ENCODE data around the gene GABRB2. TPM values are rescaled to one million over a fixed set of nuclear protein-coding genes. Genes with fewer than 3 reads are reported as not detected.
"Not testable (repeated sequence)": the region's sequence is repeated elsewhere in the genome, so short reads cannot be mapped to it uniquely, and the experiment has no call there.

GABRB2 gene
- total RNA-seq, 1 donor from 2014 or later, result not detected

DNA sequence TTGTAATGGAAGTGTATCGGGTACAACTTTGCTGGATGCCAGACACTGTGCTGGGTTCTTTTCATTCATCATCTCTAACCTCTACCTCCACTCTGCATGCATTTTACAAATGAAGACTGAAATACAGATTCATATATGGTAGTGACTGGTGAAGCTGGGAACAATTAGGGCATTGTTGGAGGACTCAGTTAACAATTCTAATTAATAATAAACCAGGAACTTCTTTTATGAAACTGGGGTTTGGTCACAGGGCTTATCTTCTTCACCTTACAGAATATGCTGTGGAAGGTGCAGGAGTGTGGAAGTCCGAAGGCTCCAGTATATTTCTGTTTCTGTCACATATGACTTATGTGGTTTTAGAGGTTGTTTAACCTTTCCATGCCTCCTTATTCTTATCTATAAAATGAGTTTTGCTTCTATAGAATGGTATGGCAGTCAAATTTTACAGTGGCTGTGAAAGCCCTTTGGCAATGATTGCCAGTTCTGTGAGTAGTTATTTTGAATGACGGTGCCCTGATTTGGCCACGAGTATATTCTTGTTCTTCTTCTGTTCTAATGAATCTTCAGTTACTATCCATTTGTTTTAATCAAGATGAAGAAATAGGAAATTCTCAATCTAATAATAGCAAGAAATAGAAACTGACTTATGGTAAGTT, 284.7 kb downstream of the GABRB2 start:
- no peak overlapping the region for H3K4me3 ChIP-seq (ENCODE audit: low read depth, low read length)
- TF ChIP-seq CTCF (IDR thresholded peaks at IDR 0.05; ENCODE audit: insufficient read depth, low read length, severe bottlenecking), result no peak
- no peaks in the 10 kb centered on the region for H3K36me3 ChIP-seq (ENCODE audit: control insufficient read depth, insufficient read depth, low read length)
- H3K27me3 ChIP-seq (ENCODE audit: control insufficient read depth, insufficient read depth, low read length), result no peaks in the 10 kb centered on the region
- FAIRE-seq (no peak), DNase-seq (ENCODE audit: low read depth) (no peak)

GRCh38 chr5:161258438-161258837, 288.1 kb downstream of the GABRB2 start:
- Histone ChIP-seq H3K27me3 (ENCODE audit: control insufficient read depth, insufficient read depth, low read length) (no peaks in the 10 kb centered on the region), H3K36me3 (ENCODE audit: control insufficient read depth, insufficient read depth, low read length) (no peaks in the 10 kb centered on the region), H3K4me3 (ENCODE audit: low read depth, low read length) (no peak overlapping the region)
- TF ChIP-seq CTCF (IDR thresholded peaks at IDR 0.05; ENCODE audit: insufficient read depth, low read length, severe bottlenecking), result no peak
- DNase-seq (ENCODE audit: low read depth) (no peak), FAIRE-seq (no peak)

GRCh38 chr5:161256957-161257356, 289.6 kb downstream of the GABRB2 start:
- DNase-seq (ENCODE audit: low read depth) (no peak), FAIRE-seq (no peak)
- Histone ChIP-seq H3K36me3 (ENCODE audit: control insufficient read depth, insufficient read depth, low read length) (no peaks in the 10 kb centered on the region), H3K4me3 (ENCODE audit: low read depth, low read length) (no peak overlapping the region), H3K27me3 (ENCODE audit: control insufficient read depth, insufficient read depth, low read length) (no peaks in the 10 kb centered on the region)
- no peak for TF ChIP-seq CTCF (IDR thresholded peaks at IDR 0.05; ENCODE audit: insufficient read depth, low read length, severe bottlenecking)

GRCh38 chr5:161252955-161253354, 293.6 kb downstream of the GABRB2 start:
- not testable (repeated sequence) for DNase-seq (ENCODE audit: low read depth); H3K36me3 ChIP-seq (ENCODE audit: control insufficient read depth, insufficient read depth, low read length); H3K27me3 ChIP-seq (ENCODE audit: control insufficient read depth, insufficient read depth, low read length); FAIRE-seq; H3K4me3 ChIP-seq (ENCODE audit: low read depth, low read length)

- DNase-seq (ENCODE audit: low read depth) (no peak), FAIRE-seq (no peak)
- no peak for TF ChIP-seq CTCF (IDR thresholded peaks at IDR 0.05; ENCODE audit: insufficient read depth, low read length, severe bottlenecking)
Measured at GRCh38 chr5:161246749-161247148, 299.8 kb downstream of the GABRB2 start.

GRCh38 chr5:161245846-161246245, 300.7 kb downstream of the GABRB2 start:
- not testable (repeated sequence) for H3K36me3 ChIP-seq (ENCODE audit: control insufficient read depth, insufficient read depth, low read length); H3K4me3 ChIP-seq (ENCODE audit: low read depth, low read length); FAIRE-seq; H3K27me3 ChIP-seq (ENCODE audit: control insufficient read depth, insufficient read depth, low read length); DNase-seq (ENCODE audit: low read depth)

More at GRCh38 chr5:161246749-161247148, 299.8 kb downstream of the GABRB2 start:
- Histone ChIP-seq H3K36me3 (ENCODE audit: control insufficient read depth, insufficient read depth, low read length) (no peaks in the 10 kb centered on the region), H3K4me3 (ENCODE audit: low read depth, low read length) (no peak overlapping the region), H3K27me3 (ENCODE audit: control insufficient read depth, insufficient read depth, low read length) (no peaks in the 10 kb centered on the region)

Other genes with a start within 250 kb of the GABRB2 start
- gene GABRA6, start 139.0 kb upstream of the GABRB2 start, total RNA-seq, result not detected in 2 replicates

All from bronchial epithelial cell (primary cell).